HG03575 (cell line): ENCODE measurements around the gene ADAMTS2.

Experiments used
- ATAC-seq: cut with Tn5 transposase; IDR thresholded peaks from one replicate; pipeline ENCODE4 v1.9.1; 2021; ENCODE audit not compliant: unreplicated experiment, insufficient number of reproducible peaks, low FRiP score; ENCODE audit errors: extremely low read depth

Gene ADAMTS2

DNA sequence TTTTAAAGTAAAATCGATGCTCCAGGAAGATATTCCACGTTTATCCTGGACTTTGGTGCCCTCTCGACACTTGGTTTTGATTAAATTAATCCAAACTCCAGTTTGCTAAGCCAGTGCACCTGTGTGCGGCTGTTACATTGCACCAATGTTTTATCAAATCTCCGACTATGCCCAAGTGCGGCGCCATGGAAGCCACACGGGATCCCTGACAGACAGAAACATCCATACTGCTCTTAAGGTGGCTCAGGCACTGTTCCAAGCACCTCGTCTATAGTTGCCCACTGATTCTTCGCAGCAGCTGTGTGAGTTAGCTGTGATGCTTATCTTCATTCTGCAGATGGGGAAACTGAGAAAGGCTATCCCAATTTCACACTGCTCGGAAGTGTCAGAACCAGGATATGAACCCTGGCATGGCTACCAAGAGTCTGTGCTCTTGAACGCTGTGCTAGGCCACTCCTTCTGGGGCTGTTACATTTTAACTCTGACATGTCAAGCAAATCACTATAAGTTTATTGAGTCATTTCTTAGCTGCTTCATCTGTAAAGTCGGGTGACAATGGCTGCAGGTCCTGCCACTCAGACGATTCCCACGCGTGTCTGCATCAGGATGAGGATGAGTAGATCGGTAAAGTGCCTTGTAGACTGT is 113.0 kb downstream of the ADAMTS2 start:
- no peak for ATAC-seq

- ATAC-seq = no peak
Observed at GRCh38 chr5:179231309-179231708, 114.0 kb downstream of the ADAMTS2 start.

DNA sequence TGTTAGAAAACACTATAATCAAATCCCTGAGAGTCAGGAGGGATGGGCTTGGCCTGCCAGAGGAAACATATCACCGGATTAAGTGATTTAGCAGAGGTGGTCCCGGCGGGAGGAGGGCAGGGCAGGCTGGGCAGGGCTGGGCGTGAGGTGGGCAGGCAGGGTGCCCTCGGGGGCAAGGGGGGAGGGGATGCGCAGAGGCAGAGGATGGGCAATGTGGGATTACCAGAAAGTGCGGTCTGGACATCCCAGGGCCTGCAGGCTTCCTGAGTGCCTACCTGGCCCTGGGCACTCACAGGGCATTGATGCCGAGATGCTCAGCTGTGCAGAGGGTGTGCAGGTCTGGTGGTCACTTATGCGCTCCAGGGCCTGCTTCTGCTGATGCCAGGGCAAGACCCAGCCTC is 115.2 kb downstream of the ADAMTS2 start:
- no peak for ATAC-seq

DNA sequence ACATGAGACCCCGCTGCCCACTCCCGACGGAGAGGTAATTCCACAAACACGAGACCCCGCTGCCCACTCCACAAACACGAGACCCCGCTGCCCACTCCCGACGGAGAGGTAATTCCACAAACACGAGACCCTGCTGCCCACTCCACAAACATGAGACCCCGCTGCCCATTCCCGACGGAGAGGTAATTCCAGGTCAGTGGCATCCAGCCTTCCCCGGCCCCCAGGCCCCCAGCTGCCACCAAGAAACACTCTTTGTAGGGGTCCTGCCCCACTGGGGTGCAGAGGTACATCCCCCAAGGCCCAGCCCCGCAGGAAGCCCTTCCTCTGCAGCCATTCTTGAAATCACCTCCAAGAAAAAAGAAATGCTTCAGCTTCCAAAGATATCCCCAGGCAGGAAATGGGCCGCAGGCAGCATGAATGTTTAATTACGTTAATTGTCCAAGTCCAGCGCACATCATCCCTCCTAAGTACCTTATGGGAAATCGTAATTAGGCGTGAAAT is 115.9 kb downstream of the ADAMTS2 start:
- no peak for ATAC-seq

- ATAC-seq = no peak
Observed at GRCh38 chr5:179228341-179229121, 116.7 kb downstream of the ADAMTS2 start.

- no peak for ATAC-seq
Observed at GRCh38 chr5:179227580-179228311, 117.5 kb downstream of the ADAMTS2 start.

DNA sequence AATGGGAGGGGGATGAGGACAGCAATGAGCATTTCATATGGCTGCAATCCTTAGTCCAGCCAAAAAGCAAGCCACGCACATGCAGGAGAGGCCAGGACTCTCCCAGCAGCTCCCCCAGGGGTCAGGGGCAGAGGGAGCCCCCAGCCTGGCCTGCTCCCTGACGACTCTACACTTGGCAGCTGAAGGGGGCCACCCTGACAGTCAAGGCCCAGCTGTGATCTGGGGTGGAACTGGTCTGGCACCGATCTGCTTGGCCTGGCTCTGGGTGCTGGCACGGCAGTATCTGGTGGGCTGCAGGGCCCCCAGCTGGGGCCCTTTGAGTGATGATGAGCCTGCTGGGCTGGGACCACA is 118.1 kb downstream of the ADAMTS2 start:
- no peak for ATAC-seq

GRCh38 chr5:179226696-179227095 is 118.6 kb downstream of the ADAMTS2 start:
- no peak for ATAC-seq

DNA sequence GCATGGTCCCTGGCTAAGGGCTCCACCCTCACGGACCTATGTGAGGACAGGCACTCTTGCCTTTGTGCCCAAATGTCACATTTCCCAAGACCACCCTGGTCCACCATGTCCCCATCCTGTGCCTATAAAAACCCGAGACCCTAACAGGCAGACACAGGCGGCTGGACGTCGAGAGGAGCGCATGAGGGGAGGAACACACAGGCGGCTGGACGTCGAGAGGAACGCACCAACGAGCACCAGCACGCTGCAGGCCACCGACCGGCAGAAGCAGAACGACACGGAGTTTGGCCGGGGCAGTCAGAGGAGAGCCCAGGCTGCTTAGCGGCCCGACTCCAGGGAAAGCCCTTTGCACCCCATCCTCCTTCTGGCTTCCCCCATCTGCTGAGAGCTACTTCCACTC is 119.9 kb downstream of the ADAMTS2 start:
- ATAC-seq = no peak

DNA sequence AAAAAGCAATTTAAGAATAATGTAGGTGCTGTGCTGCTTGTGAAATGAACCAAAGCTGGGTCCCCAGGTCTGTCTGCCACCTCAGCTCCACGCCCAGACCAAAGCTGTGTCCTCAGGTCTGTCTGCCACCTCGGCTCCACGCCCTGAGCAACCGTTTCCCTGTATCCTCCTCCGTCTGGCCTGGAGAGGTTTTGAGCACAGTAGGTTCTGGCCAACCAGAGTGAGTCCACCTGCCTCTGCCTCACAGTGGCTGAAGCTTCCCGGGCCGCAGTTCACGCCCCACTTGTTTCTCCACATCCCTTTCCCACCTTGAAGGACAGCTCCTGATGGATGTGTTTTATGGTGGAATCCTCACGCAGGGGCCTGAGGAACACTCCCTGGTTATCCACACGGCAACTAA is 120.5 kb downstream of the ADAMTS2 start:
- ATAC-seq = no peak

GRCh38 chr5:179223961-179224360 is 121.3 kb downstream of the ADAMTS2 start:
- no peak for ATAC-seq

DNA sequence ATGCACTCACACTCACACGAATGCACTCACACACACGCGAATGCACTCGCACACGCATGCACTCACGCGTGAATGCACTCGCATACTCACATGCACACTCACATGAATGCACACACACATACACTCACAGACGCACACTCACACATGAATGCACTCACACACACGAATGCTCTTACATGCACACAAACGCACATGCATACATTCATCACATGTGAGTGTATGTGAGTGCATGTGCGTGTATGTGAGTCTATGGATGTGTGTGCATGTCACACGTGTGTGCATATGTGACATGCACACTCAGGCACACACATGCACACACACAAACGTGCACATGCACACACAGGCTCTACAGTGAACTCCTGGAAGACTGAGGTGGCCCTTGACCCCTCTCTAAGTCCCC is 121.7 kb downstream of the ADAMTS2 start:
- no peak for ATAC-seq

GRCh38 chr5:179222246-179223017 is 122.8 kb downstream of the ADAMTS2 start:
- no peak for ATAC-seq

DNA sequence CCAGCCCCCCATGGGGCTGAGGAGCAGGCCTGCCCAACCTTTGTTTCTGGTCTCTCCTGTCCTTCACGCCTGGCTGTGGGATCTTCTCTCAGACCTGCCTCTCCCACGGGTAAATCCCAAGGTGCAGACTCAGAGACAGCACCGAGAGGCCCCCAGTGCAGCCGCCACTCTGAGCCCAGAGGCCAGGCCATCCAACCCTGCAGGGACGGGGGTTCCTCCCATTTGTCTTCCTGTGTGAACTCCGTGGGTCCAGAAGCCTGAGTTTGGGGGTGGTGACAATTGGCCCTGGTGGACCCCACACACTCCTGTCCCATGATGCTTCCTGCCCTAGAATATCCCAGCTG is 123.4 kb downstream of the ADAMTS2 start:
- no peak for ATAC-seq

GRCh38 chr5:179221196-179221876 is 123.9 kb downstream of the ADAMTS2 start:
- no peak for ATAC-seq

- ATAC-seq = no peak
Observed at GRCh38 chr5:179220716-179221115, 124.5 kb downstream of the ADAMTS2 start.

GRCh38 chr5:179219661-179220620 is 125.3 kb downstream of the ADAMTS2 start:
- ATAC-seq = no peak

DNA sequence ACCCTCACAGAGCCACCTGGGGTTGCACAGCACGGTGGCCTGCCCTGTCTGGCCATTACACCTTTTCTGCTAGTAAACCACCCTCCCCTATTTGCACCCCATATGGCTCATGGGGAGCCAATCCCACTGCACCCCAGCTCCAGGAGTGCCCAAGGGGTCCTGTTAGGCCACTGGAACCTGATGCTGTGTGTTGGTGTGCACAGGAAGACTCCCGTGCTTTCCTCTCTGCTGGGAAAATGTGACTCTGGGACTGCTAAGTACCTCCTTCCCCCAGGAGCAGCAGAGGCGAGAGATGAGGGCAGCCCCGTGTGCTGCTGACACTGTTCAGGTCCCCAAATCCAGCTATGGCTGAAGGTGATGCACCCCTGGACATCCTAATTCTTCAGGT is 126.3 kb downstream of the ADAMTS2 start:
- ATAC-seq = no peak
